NCI-H187 (cell line): ENCODE results near the gene MDK.

Experiments used
- DNase-seq, 2 experiments: peaks; one replicate each; lab custom pipeline; 2025; lab: John Stamatoyannopoulos, UW

MDK gene

GRCh38 chr11:46348566-46349401 lies 32.7 kb upstream of the MDK start:
- DNase-seq, result no peak

GRCh38 chr11:46350695-46351094 lies 30.8 kb upstream of the MDK start:
- DNase-seq, result no peak

GRCh38 chr11:46351148-46351547 lies 30.3 kb upstream of the MDK start:
- DNase-seq, result no peak

GRCh38 chr11:46351606-46352005 lies 29.9 kb upstream of the MDK start:
- DNase-seq, result no peak

- DNase-seq, result no peak
Observed at GRCh38 chr11:46352063-46352841, 29.2 kb upstream of the MDK start.

GRCh38 chr11:46353698-46354097 lies 27.8 kb upstream of the MDK start:
- DNase-seq, result no peak

GRCh38 chr11:46356924-46357482 lies 24.5 kb upstream of the MDK start:
- no peak for DNase-seq

- no peak for DNase-seq
Observed at GRCh38 chr11:46357483-46357936, 24.0 kb upstream of the MDK start.

- no peak for DNase-seq
Observed at GRCh38 chr11:46359953-46360352, 21.5 kb upstream of the MDK start.

GRCh38 chr11:46360878-46361277 lies 20.6 kb upstream of the MDK start:
- DNase-seq, result no peak

- DNase-seq, result no peak
Observed at GRCh38 chr11:46361283-46362155, 19.9 kb upstream of the MDK start.

GRCh38 chr11:46362156-46363030 lies 19.1 kb upstream of the MDK start:
- no peak for DNase-seq

GRCh38 chr11:46363031-46363407 lies 18.4 kb upstream of the MDK start:
- DNase-seq, result no peak

GRCh38 chr11:46363455-46364005 lies 17.9 kb upstream of the MDK start:
- no peak for DNase-seq

GRCh38 chr11:46364056-46364455 lies 17.4 kb upstream of the MDK start:
- DNase-seq, result no peak

- DNase-seq, result no peak
Observed at GRCh38 chr11:46364791-46365190, 16.7 kb upstream of the MDK start.

GRCh38 chr11:46366260-46366659 lies 15.2 kb upstream of the MDK start:
- no peak for DNase-seq

- no peak for DNase-seq
Observed at GRCh38 chr11:46366661-46367161, 14.8 kb upstream of the MDK start.

GRCh38 chr11:46367244-46367915 lies 14.1 kb upstream of the MDK start:
- no peak for DNase-seq

- DNase-seq, result no peak
Observed at GRCh38 chr11:46367916-46368267, 13.6 kb upstream of the MDK start.
